ENCODE measurements around the gene GLB1L.

- TF ChIP-seq, protein P1, sequence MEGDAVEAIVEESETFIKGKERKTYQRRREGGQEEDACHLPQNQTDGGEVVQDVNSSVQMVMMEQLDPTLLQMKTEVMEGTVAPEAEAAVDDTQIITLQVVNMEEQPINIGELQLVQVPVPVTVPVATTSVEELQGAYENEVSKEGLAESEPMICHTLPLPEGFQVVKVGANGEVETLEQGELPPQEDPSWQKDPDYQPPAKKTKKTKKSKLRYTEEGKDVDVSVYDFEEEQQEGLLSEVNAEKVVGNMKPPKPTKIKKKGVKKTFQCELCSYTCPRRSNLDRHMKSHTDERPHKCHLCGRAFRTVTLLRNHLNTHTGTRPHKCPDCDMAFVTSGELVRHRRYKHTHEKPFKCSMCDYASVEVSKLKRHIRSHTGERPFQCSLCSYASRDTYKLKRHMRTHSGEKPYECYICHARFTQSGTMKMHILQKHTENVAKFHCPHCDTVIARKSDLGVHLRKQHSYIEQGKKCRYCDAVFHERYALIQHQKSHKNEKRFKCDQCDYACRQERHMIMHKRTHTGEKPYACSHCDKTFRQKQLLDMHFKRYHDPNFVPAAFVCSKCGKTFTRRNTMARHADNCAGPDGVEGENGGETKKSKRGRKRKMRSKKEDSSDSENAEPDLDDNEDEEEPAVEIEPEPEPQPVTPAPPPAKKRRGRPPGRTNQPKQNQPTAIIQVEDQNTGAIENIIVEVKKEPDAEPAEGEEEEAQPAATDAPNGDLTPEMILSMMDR (IDR thresholded peaks at IDR 0.05), result no peak
- no peak for TF ChIP-seq ZFX (IDR thresholded peaks at IDR 0.05; ENCODE audit: borderline replicate concordance)
Observed at GRCh38 chr2:219279916-219280516, 34.8 kb upstream of the GLB1L start.

Data from 22Rv1 (cell line).